ENCODE data around the gene HRAS. TPM values are rescaled to one million over a fixed set of nuclear protein-coding genes. Genes with fewer than 3 reads are reported as not detected.

HRAS gene
- 47.5 and 50.0 TPM in 2 replicates for total RNA-seq (2016; rRNA removed; fragmentation: Illumina TruSeq; extraction: Trizol)
- 97.1 and 126 TPM in 2 replicates for total RNA-seq (2016; cell fraction: cytosol; rRNA removed; fragmentation: Illumina TruSeq; extraction: Trizol; ENCODE audit: low read depth)
- total RNA-seq (2016; cell fraction: insoluble cytoplasmic fraction; rRNA removed; fragmentation: Illumina TruSeq; extraction: Trizol), result 35.7 and 53.4 TPM in 2 replicates
- 106 and 128 TPM in 2 replicates for total RNA-seq (2016; cell fraction: membrane; rRNA removed; fragmentation: Illumina TruSeq; extraction: Trizol)
- total RNA-seq (2016; cell fraction: nucleus; rRNA removed; fragmentation: Illumina TruSeq; extraction: Trizol), result 23.1 and 23.7 TPM in 2 replicates
- 32.9 TPM in 2 replicates for polyA plus RNA-seq (2011; rRNA removed)
- polyA plus RNA-seq (2011; cell fraction: cytosol; rRNA removed), result 29.5 and 42.1 TPM in 2 replicates
- polyA plus RNA-seq (2011; cell fraction: nucleus; rRNA removed), result 62.4 and 65.1 TPM in 2 replicates
- 15.4 and 32.7 TPM in 2 replicates for polyA plus RNA-seq (2012)
- polyA plus RNA-seq (2016; cell fraction: cytosol; fragmentation: Illumina TruSeq; extraction: Trizol; ENCODE audit: low read depth), result 120 and 151 TPM in 2 replicates
- 33.8 and 38.7 TPM in 2 replicates for polyA plus RNA-seq (2016; cell fraction: insoluble cytoplasmic fraction; fragmentation: Illumina TruSeq; extraction: Trizol; ENCODE audit: low read depth)
- 96.2 and 121 TPM in 2 replicates for polyA plus RNA-seq (2016; cell fraction: membrane; fragmentation: Illumina TruSeq; extraction: Trizol; ENCODE audit: low read depth)
- 47.3 and 47.4 TPM in 2 replicates for polyA plus RNA-seq (2016; cell fraction: nucleus; fragmentation: Illumina TruSeq; extraction: Trizol; ENCODE audit: insufficient read depth, low read depth)
- 29.8 and 71.6 TPM in 2 replicates for polyA minus RNA-seq (2011; rRNA and poly(A)+ RNA removed; ENCODE audit: low replicate concordance)
- 8.5 and 9.0 TPM in 2 replicates for polyA minus RNA-seq (2011; cell fraction: cytosol; rRNA and poly(A)+ RNA removed)
- 5.8 and 11.4 TPM in 2 replicates for polyA minus RNA-seq (2011; cell fraction: nucleus; rRNA and poly(A)+ RNA removed)
- percentile 48 among the genes with signal in this experiment for Bru-seq, nascent RNA
- BruChase-seq, experiment 1, labeled RNA remaining after a 6-hour chase, result percentile 69 among the genes with signal in this experiment
- BruChase-seq, experiment 2, labeled RNA remaining after a 2-hour chase, result percentile 54 among the genes with signal in this experiment
- long read RNA-seq, experiment 1, transcript HRAS-201 (6 exons, 894 nt), result major isoform, 10 of 18 reads
- long read RNA-seq, experiment 1, partial matches to known transcripts, result 2 of 18 reads
- long read RNA-seq, experiment 1, other reads (novel, unspliced or antisense), result 2 of 18 reads
- long read RNA-seq, experiment 2, transcript HRAS-211 (7 exons, 1,114 nt), result minor isoform, 6 of 70 reads
- long read RNA-seq, experiment 2, transcript HRAS-205 (5 exons, 1,151 nt), result minor isoform, 5 of 70 reads
- long read RNA-seq, experiment 2, transcript HRAS-201 (6 exons, 894 nt), result major isoform, 32 of 70 reads
- long read RNA-seq, experiment 2, partial matches to known transcripts, result 12 of 70 reads
- long read RNA-seq, experiment 2, other reads (novel, unspliced or antisense), result 11 of 70 reads

DNA sequence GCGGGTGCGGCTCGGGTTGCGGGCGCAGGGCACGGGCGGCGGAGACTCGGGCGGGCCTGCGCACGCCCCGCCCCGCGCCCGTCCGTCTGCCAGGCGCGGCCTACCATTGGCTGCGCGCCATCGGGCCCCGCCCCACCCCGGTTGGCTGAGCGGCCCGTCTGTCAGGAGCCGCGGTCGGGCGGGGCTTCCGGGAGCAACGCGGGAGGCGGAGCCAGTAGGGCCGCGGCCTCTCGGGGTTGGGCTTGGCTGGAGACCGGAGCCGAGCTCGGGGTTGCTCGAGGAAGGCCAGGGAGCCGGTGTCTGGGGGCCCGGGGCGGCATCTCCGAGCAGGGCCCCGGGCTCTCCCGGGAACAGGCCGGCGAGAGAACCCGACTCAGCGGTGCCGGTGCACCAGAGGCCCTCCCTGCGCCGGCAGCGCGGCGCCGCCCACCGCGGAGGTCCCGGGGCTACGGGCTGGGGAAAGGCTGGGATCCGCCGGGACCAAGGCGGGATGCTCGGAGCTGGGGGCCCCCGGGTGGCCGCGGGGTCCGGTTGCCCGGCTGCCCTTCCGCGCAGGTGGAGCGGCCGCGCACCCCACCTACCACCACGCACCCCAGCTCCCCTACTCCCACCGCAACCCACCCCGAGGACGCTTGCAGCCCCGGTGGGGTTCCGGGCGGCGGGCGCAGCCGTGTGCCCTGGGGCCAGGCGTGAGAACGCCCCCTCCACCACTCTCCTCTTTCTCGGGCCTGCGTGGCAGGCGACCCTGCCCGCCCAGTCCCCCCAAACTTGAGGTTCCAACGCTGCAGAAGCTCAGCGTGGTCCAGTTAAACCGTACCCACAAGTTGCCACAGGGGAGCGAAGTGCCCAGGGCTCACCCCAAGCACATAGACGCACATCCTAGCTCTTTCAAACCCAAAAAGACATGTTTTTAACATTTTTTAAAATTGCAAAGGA, at the start of gene HRAS:
HRAS (minus strand) TSS at position 58 of the 936 bp plus-strand sequence.
- ChIA-PET POLR2A (interaction anchor here (0.7 to 1.5 kb wide), 17 partner anchors 9 to 284 kb away, joined by 3 to 7 read pairs (median 4); partner anchors contain the start of genes PHRF1, PNPLA2 and RNH1), CTCF (ENCODE audit: low intra/inter-chr PET ratio, low total read pairs) (interaction anchor here (0.6 kb wide), 1 partner anchor 217 kb away, joined by 4 read pairs; no protein-coding TSS in a partner anchor)
- Histone ChIP-seq H3K4me2 (ENCODE audit: low read depth, low read length) (peak within 1 kb of the TSS; percentile 94), H3K27ac (ENCODE audit: extremely low read length, insufficient read depth, low read length) (peak within 1 kb of the TSS; percentile 75), H3K4me1 (ENCODE audit: insufficient read depth, low read length) (peaks cover 47% of the 10 kb centered on the region), H4K20me1 (ENCODE audit: insufficient read depth, low read length) (no peaks in the 10 kb centered on the region; the same call in 1 of the 2 replicates), H3K9me3 (ENCODE audit: low read length) (no peaks in the 10 kb centered on the region), H3K79me2 (ENCODE audit: insufficient read depth, low read length) (peaks cover 4% of the 10 kb centered on the region), H3K4me3 (replicated peaks in 1 of 3; ENCODE audit: insufficient read depth in 1 of 3, low read depth in 2 of 3, low read length in 3 of 3) (peak within 1 kb of the TSS; percentile 93 to 95 (median 95)), H3K36me3 (replicated peaks in 1 of 2; ENCODE audit: control insufficient read depth in 1 of 2, insufficient read depth in 2 of 2, low read length in 2 of 2) (peaks cover 10 to 19% of the 10 kb centered on the region in 2 experiments; a peak in 4 of 5 replicates), H3K9ac (ENCODE audit: insufficient read depth, low read depth, low read length) (peak within 1 kb of the TSS; percentile 82), H2AFZ (ENCODE audit: low read length) (no peak within 1 kb of the TSS), H3K27me3 (ENCODE audit: control insufficient read depth in 1 of 2, insufficient read depth in 2 of 2, low read length in 2 of 2) (peaks cover 5 to 11% of the 10 kb centered on the region in 2 experiments; a peak in 4 of 5 replicates)
- DNase-seq (ENCODE audit: low spot score), result peak; percentile 83
- no peak for FAIRE-seq
- intact Hi-C loops (cut with micrococcal nuclease; ENCODE audit: unreplicated experiment) (no loop called here), in situ Hi-C loops (cut with HindIII; ENCODE audit: extremely low pct_ligation_motif_present, low pct_unique_long_range_greater_than_20kb) (no loop called here)
- no TSS peak for BruUV-seq (replicated peaks)
- ATAC-seq, result peak; percentile 84
- WGBS (ENCODE audit: low lambda C conversion rate), result 0% methylated on average over 9 of the region's 97 CpGs
- TF ChIP-seq ZNF547 (CRISPR knock-in tag; IDR thresholded peaks at IDR 0.05) (no peak; the same call in 1 of the 2 replicates), PRMT3 (CRISPR knock-in tag; IDR thresholded peaks at IDR 0.05; ENCODE audit: borderline replicate concordance, low read depth) (no peak), CBFB (CRISPR knock-in tag; IDR thresholded peaks at IDR 0.05) (0 out of 2 replicates have a peak, but pooled peaks have one; percentile 46), KMT2A (CRISPR knock-in tag; IDR thresholded peaks at IDR 0.05) (peak; percentile 36; the same call in 1 of the 2 replicates), ZBTB21 (CRISPR knock-in tag; IDR thresholded peaks at IDR 0.05) (no peak), ZKSCAN5 (CRISPR knock-in tag; IDR thresholded peaks at IDR 0.05) (no peak)
- TF ChIP-seq, protein P1, sequence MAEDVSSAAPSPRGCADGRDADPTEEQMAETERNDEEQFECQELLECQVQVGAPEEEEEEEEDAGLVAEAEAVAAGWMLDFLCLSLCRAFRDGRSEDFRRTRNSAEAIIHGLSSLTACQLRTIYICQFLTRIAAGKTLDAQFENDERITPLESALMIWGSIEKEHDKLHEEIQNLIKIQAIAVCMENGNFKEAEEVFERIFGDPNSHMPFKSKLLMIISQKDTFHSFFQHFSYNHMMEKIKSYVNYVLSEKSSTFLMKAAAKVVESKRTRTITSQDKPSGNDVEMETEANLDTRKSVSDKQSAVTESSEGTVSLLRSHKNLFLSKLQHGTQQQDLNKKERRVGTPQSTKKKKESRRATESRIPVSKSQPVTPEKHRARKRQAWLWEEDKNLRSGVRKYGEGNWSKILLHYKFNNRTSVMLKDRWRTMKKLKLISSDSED (CRISPR knock-in tag; IDR thresholded peaks at IDR 0.05), result no peak
